Measurements from ENCODE around the gene SGMS2.
"Not testable (repeated sequence)": the region's sequence is repeated elsewhere in the genome, so short reads cannot be mapped to it uniquely, and the experiment has no call there.

Gene SGMS2

GRCh38 chr4:107893171-107894137, 68.7 kb downstream of the SGMS2 start:
- in situ Hi-C loops (cut with HindIII; ENCODE audit: low pct_unique_long_range_greater_than_20kb, low sequenced_read_pairs) = no loop called here

GRCh38 chr4:107894138-107894603, 69.4 kb downstream of the SGMS2 start:
- TF ChIP-seq JUND (IDR thresholded peaks at IDR 0.05; ENCODE audit: low read depth) = no peak
- in situ Hi-C loops (cut with HindIII; ENCODE audit: low pct_unique_long_range_greater_than_20kb, low sequenced_read_pairs) = no loop called here
- no peak for DNase-seq (ENCODE audit: low read depth in 1 of 2, low spot score in 1 of 2)

More at GRCh38 chr4:107893171-107894137, 68.7 kb downstream of the SGMS2 start:
- DNase-seq (ENCODE audit: low read depth in 1 of 2, low spot score in 1 of 2) = peak in 1 of 2 experiments; percentile 69
- TF ChIP-seq JUND (IDR thresholded peaks at IDR 0.05; ENCODE audit: low read depth) = no peak

GRCh38 chr4:107896158-107896645, 71.5 kb downstream of the SGMS2 start:
- TF ChIP-seq JUND (IDR thresholded peaks at IDR 0.05; ENCODE audit: low read depth) = no peak
- peak in 1 of 2 experiments; percentile 37 for DNase-seq (ENCODE audit: low read depth in 1 of 2, low spot score in 1 of 2)
- in situ Hi-C loops (cut with HindIII; ENCODE audit: low pct_unique_long_range_greater_than_20kb, low sequenced_read_pairs) = no loop called here

- in situ Hi-C loops (cut with HindIII; ENCODE audit: low pct_unique_long_range_greater_than_20kb, low sequenced_read_pairs) = no loop called here
- DNase-seq (ENCODE audit: low read depth in 1 of 2, low spot score in 1 of 2) = no peak
- TF ChIP-seq JUND (IDR thresholded peaks at IDR 0.05; ENCODE audit: low read depth) = no peak
These were observed 71.9 kb downstream of the SGMS2 start for GRCh38 chr4:107896646-107897045.

GRCh38 chr4:107897823-107898222, 73.1 kb downstream of the SGMS2 start:
- in situ Hi-C loops (cut with HindIII; ENCODE audit: low pct_unique_long_range_greater_than_20kb, low sequenced_read_pairs) = no loop called here
- TF ChIP-seq JUND (IDR thresholded peaks at IDR 0.05; ENCODE audit: low read depth) = no peak
- DNase-seq (ENCODE audit: low read depth in 1 of 2, low spot score in 1 of 2) = no peak

GRCh38 chr4:107900067-107900466, 75.3 kb downstream of the SGMS2 start:
- no peak for DNase-seq (ENCODE audit: low read depth in 1 of 2, low spot score in 1 of 2)
- in situ Hi-C loops (cut with HindIII; ENCODE audit: low pct_unique_long_range_greater_than_20kb, low sequenced_read_pairs) = no loop called here
- no peak for TF ChIP-seq JUND (IDR thresholded peaks at IDR 0.05; ENCODE audit: low read depth)

- DNase-seq (ENCODE audit: low read depth in 1 of 2, low spot score in 1 of 2) = no peak
- no peak for TF ChIP-seq JUND (IDR thresholded peaks at IDR 0.05; ENCODE audit: low read depth)
- in situ Hi-C loops (cut with HindIII; ENCODE audit: low pct_unique_long_range_greater_than_20kb, low sequenced_read_pairs) = no loop called here
These were observed 75.8 kb downstream of the SGMS2 start for GRCh38 chr4:107900508-107900907.

GRCh38 chr4:107901213-107901934, 76.6 kb downstream of the SGMS2 start:
- TF ChIP-seq JUND (IDR thresholded peaks at IDR 0.05; ENCODE audit: low read depth) = no peak
- in situ Hi-C loops (cut with HindIII; ENCODE audit: low pct_unique_long_range_greater_than_20kb, low sequenced_read_pairs) = no loop called here
- no peak for DNase-seq (ENCODE audit: low read depth in 1 of 2, low spot score in 1 of 2)

GRCh38 chr4:107902715-107903114, 78.0 kb downstream of the SGMS2 start:
- no peak for DNase-seq (ENCODE audit: low read depth in 1 of 2, low spot score in 1 of 2)
- TF ChIP-seq JUND (IDR thresholded peaks at IDR 0.05; ENCODE audit: low read depth) = no peak
- in situ Hi-C loops (cut with HindIII; ENCODE audit: low pct_unique_long_range_greater_than_20kb, low sequenced_read_pairs) = no loop called here

GRCh38 chr4:107905082-107905481, 80.3 kb downstream of the SGMS2 start:
- DNase-seq (ENCODE audit: low read depth in 1 of 2, low spot score in 1 of 2); in situ Hi-C loops (cut with HindIII; ENCODE audit: low pct_unique_long_range_greater_than_20kb, low sequenced_read_pairs): not testable (repeated sequence)

- TF ChIP-seq JUND (IDR thresholded peaks at IDR 0.05; ENCODE audit: low read depth) = no peak
- in situ Hi-C loops (cut with HindIII; ENCODE audit: low pct_unique_long_range_greater_than_20kb, low sequenced_read_pairs) = no loop called here
- no peak for DNase-seq (ENCODE audit: low read depth in 1 of 2, low spot score in 1 of 2)
These were observed 81.8 kb downstream of the SGMS2 start for GRCh38 chr4:107906458-107907100.

- no peak for TF ChIP-seq JUND (IDR thresholded peaks at IDR 0.05; ENCODE audit: low read depth)
- in situ Hi-C loops (cut with HindIII; ENCODE audit: low pct_unique_long_range_greater_than_20kb, low sequenced_read_pairs) = no loop called here
- DNase-seq (ENCODE audit: low read depth in 1 of 2, low spot score in 1 of 2) = no peak
These were observed 83.6 kb downstream of the SGMS2 start for GRCh38 chr4:107908377-107908776.

Measured in T47D (cell line).